ENCODE measurements around the gene ACTR1B. TPM values are rescaled to one million over a fixed set of nuclear protein-coding genes. Genes with fewer than 3 reads are reported as not detected.
A peak's percentile ranks its signal among the peaks of the same experiment; 100 is the strongest.

Gene ACTR1B
- total RNA-seq, 2 experiments from 2014 or later = 73.2 to 74.3 TPM

- Mint-ChIP-seq H3K4me1 (ENCODE audit: low read depth) (peaks cover 13% of the 10 kb centered on the region), H3K36me3 (ENCODE audit: low read depth) (peaks cover 59% of the 10 kb centered on the region), H3K27me3 (ENCODE audit: low read depth) (no peaks in the 10 kb centered on the region), H3K4me3 (no peak overlapping the region), H3K27ac (no peak overlapping the region), H3K9me3 (ENCODE audit: insufficient read depth) (no peaks in the 10 kb centered on the region)
- ChIA-PET POLR2A (interaction anchor here (1.4 to 2.4 kb wide), 2 partner anchors 11 kb away, joined by 7 to 13 read pairs; partner anchors contain the start of gene COX5B), CTCF (interaction anchor here (1.6 kb wide), 1 partner anchor 11 kb away, joined by 5 read pairs; the partner anchor contains the start of gene COX5B)
- DNase-seq = no peak
- no peak for ATAC-seq
Measured at GRCh38 chr2:97656905-97657587, 6.8 kb downstream of the ACTR1B start.

GRCh38 chr2:97656129-97656755, 7.6 kb downstream of the ACTR1B start:
- ATAC-seq = no peak
- no peaks in the 10 kb centered on the region for H3K9me3 Mint-ChIP-seq (ENCODE audit: insufficient read depth)
- H3K27me3 Mint-ChIP-seq (ENCODE audit: low read depth) = no peaks in the 10 kb centered on the region
- no peak for DNase-seq
- ChIA-PET POLR2A (interaction anchor here (2.4 kb wide), 1 partner anchor 10 kb away, joined by 13 read pairs; the partner anchor contains the start of gene COX5B), CTCF (interaction anchor here (1.6 kb wide), 1 partner anchor 10 kb away, joined by 5 read pairs; the partner anchor contains the start of gene COX5B)
- H3K4me1 Mint-ChIP-seq (ENCODE audit: low read depth) = peaks cover 5% of the 10 kb centered on the region
- H3K36me3 Mint-ChIP-seq (ENCODE audit: low read depth) = peaks cover 56% of the 10 kb centered on the region
- H3K4me3 Mint-ChIP-seq = no peak overlapping the region
- no peak overlapping the region for H3K27ac Mint-ChIP-seq

GRCh38 chr2:97654791-97655190, 9.1 kb downstream of the ACTR1B start:
- H3K27me3 Mint-ChIP-seq (ENCODE audit: low read depth) = no peaks in the 10 kb centered on the region
- ChIA-PET CTCF (interaction anchor here (0.7 kb wide), 1 partner anchor 8 kb away, joined by 3 read pairs; no protein-coding TSS in a partner anchor), POLR2A (interaction anchor here (2.4 to 11.8 kb wide), 2 partner anchors 8 to 9 kb away, joined by 13 to 187 read pairs; partner anchors contain the start of genes ACTR1B and COX5B)
- no peaks in the 10 kb centered on the region for H3K4me1 Mint-ChIP-seq (ENCODE audit: low read depth)
- peaks cover 55% of the 10 kb centered on the region for H3K36me3 Mint-ChIP-seq (ENCODE audit: low read depth)
- no peak for ATAC-seq
- H3K27ac Mint-ChIP-seq = peak overlapping the region; percentile 35
- H3K9me3 Mint-ChIP-seq (ENCODE audit: insufficient read depth) = no peaks in the 10 kb centered on the region
- no peak overlapping the region for H3K4me3 Mint-ChIP-seq
- no peak for DNase-seq

- Mint-ChIP-seq H3K27ac (peak overlapping the region; percentile 18), H3K27me3 (ENCODE audit: low read depth) (no peaks in the 10 kb centered on the region), H3K4me1 (ENCODE audit: low read depth) (no peaks in the 10 kb centered on the region), H3K36me3 (ENCODE audit: low read depth) (peaks cover 59% of the 10 kb centered on the region), H3K9me3 (ENCODE audit: insufficient read depth) (no peaks in the 10 kb centered on the region), H3K4me3 (no peak overlapping the region)
- ATAC-seq = no peak
- CTCF ChIA-PET = interaction anchor here (0.7 kb wide), 1 partner anchor 9 kb away, joined by 3 read pairs; no protein-coding TSS in a partner anchor
- no peak for DNase-seq
- POLR2A ChIA-PET = interaction anchor here (2.4 to 11.8 kb wide), 2 partner anchors 8 kb away, joined by 13 to 187 read pairs; partner anchors contain the start of genes ACTR1B and COX5B
Measured at GRCh38 chr2:97654309-97654708, 9.5 kb downstream of the ACTR1B start.

GRCh38 chr2:97653874-97654273, 10.0 kb downstream of the ACTR1B start:
- no peaks in the 10 kb centered on the region for H3K27me3 Mint-ChIP-seq (ENCODE audit: low read depth)
- H3K4me1 Mint-ChIP-seq (ENCODE audit: low read depth) = no peaks in the 10 kb centered on the region
- H3K9me3 Mint-ChIP-seq (ENCODE audit: insufficient read depth) = no peaks in the 10 kb centered on the region
- DNase-seq (no peak), ATAC-seq (no peak)
- no peak overlapping the region for H3K27ac Mint-ChIP-seq
- no peak overlapping the region for H3K4me3 Mint-ChIP-seq
- ChIA-PET CTCF (no interaction called here), POLR2A (interaction anchor here (11.8 kb wide), 1 partner anchor 9 kb away, joined by 187 read pairs; the partner anchor contains the start of gene ACTR1B)
- H3K36me3 Mint-ChIP-seq (ENCODE audit: low read depth) = peaks cover 63% of the 10 kb centered on the region

GRCh38 chr2:97653473-97653872, 10.4 kb downstream of the ACTR1B start:
- no peaks in the 10 kb centered on the region for H3K9me3 Mint-ChIP-seq (ENCODE audit: insufficient read depth)
- H3K27me3 Mint-ChIP-seq (ENCODE audit: low read depth) = no peaks in the 10 kb centered on the region
- CTCF ChIA-PET = no interaction called here
- POLR2A ChIA-PET = interaction anchor here (11.8 kb wide), 1 partner anchor 9 kb away, joined by 187 read pairs; the partner anchor contains the start of gene ACTR1B
- no peak overlapping the region for H3K4me3 Mint-ChIP-seq
- ATAC-seq (no peak), DNase-seq (no peak)
- no peaks in the 10 kb centered on the region for H3K4me1 Mint-ChIP-seq (ENCODE audit: low read depth)
- H3K27ac Mint-ChIP-seq = no peak overlapping the region
- peaks cover 63% of the 10 kb centered on the region for H3K36me3 Mint-ChIP-seq (ENCODE audit: low read depth)

- Mint-ChIP-seq H3K27ac (no peak overlapping the region), H3K9me3 (ENCODE audit: insufficient read depth) (no peaks in the 10 kb centered on the region), H3K36me3 (ENCODE audit: low read depth) (peaks cover 58% of the 10 kb centered on the region), H3K4me1 (ENCODE audit: low read depth) (peaks cover 9% of the 10 kb centered on the region), H3K27me3 (ENCODE audit: low read depth) (no peaks in the 10 kb centered on the region), H3K4me3 (no peak overlapping the region)
- CTCF ChIA-PET = interaction anchor here (0.8 to 2.7 kb wide), 9 partner anchors 11 to 98 kb away, joined by 3 to 15 read pairs (median 3); partner anchors contain the start of genes ACTR1B and ZAP70
- POLR2A ChIA-PET = interaction anchor here (11.8 kb wide), 1 partner anchor 12 kb away, joined by 187 read pairs; the partner anchor contains the start of gene ACTR1B
- DNase-seq (no peak), ATAC-seq (no peak)
Measured at GRCh38 chr2:97651114-97651513, 12.7 kb downstream of the ACTR1B start.

- DNase-seq (no peak), ATAC-seq (no peak)
- Mint-ChIP-seq H3K27me3 (ENCODE audit: low read depth) (peaks cover 2% of the 10 kb centered on the region), H3K4me3 (peak overlapping the region; percentile 89), H3K36me3 (ENCODE audit: low read depth) (peaks cover 33% of the 10 kb centered on the region), H3K4me1 (ENCODE audit: low read depth) (peaks cover 17% of the 10 kb centered on the region), H3K9me3 (ENCODE audit: insufficient read depth) (no peaks in the 10 kb centered on the region), H3K27ac (peak overlapping the region; percentile 93)
- POLR2A ChIA-PET = interaction anchor here (0.7 to 11.8 kb wide), 11 partner anchors 9 to 1582 kb away, joined by 3 to 187 read pairs (median 7); partner anchors contain the start of genes ACTR1B, ANKRD36B and ZAP70
- CTCF ChIA-PET = interaction anchor here (1.3 to 4.2 kb wide), 6 partner anchors 9 to 62 kb away, joined by 4 to 47 read pairs (median 20); partner anchors contain the start of gene ACTR1B
Measured at GRCh38 chr2:97646977-97647376, 16.9 kb downstream of the ACTR1B start.

- peaks cover 33% of the 10 kb centered on the region for H3K36me3 Mint-ChIP-seq (ENCODE audit: low read depth)
- ChIA-PET CTCF (interaction anchor here (0.7 to 4.2 kb wide), 11 partner anchors 10 to 102 kb away, joined by 3 to 47 read pairs (median 5); partner anchors contain the start of gene ACTR1B), POLR2A (interaction anchor here (0.6 to 11.8 kb wide), 22 partner anchors 10 to 1583 kb away, joined by 3 to 187 read pairs (median 5); partner anchors contain the start of genes ACTR1B, ANKRD36B and ZAP70)
- DNase-seq (peak; percentile 99), ATAC-seq (peak; percentile 98)
- peaks cover 17% of the 10 kb centered on the region for H3K4me1 Mint-ChIP-seq (ENCODE audit: low read depth)
- peaks cover 2% of the 10 kb centered on the region for H3K27me3 Mint-ChIP-seq (ENCODE audit: low read depth)
- H3K4me3 Mint-ChIP-seq = peak within 1 kb of the TSS; percentile 89
- peak within 1 kb of the TSS; percentile 93 for H3K27ac Mint-ChIP-seq
- H3K9me3 Mint-ChIP-seq (ENCODE audit: insufficient read depth) = no peaks in the 10 kb centered on the region
Measured at GRCh38 chr2:97645695-97646629, 17.9 kb downstream of the ACTR1B start, which contains the start of gene COX5B. TSS of gene COX5B (plus strand) at chr2:97646062. CDS start at chr2:97646087, 25 bp downstream.

GRCh38 chr2:97645112-97645694, 18.6 kb downstream of the ACTR1B start:
- Mint-ChIP-seq H3K27ac (peak overlapping the region; percentile 93), H3K36me3 (ENCODE audit: low read depth) (peaks cover 30% of the 10 kb centered on the region), H3K4me3 (peak overlapping the region; percentile 89), H3K9me3 (ENCODE audit: insufficient read depth) (no peaks in the 10 kb centered on the region), H3K4me1 (ENCODE audit: low read depth) (peaks cover 17% of the 10 kb centered on the region), H3K27me3 (ENCODE audit: low read depth) (peaks cover 2% of the 10 kb centered on the region)
- peak; percentile 59 for ATAC-seq
- no peak for DNase-seq
- ChIA-PET POLR2A (interaction anchor here (0.6 to 11.8 kb wide), 20 partner anchors 10 to 1582 kb away, joined by 3 to 187 read pairs (median 6); partner anchors contain the start of genes ACTR1B, ANKRD36B and ZAP70), CTCF (interaction anchor here (0.8 to 4.2 kb wide), 9 partner anchors 11 to 103 kb away, joined by 3 to 47 read pairs (median 8); partner anchors contain the start of gene ACTR1B)
